Activated B cell treated with CpG ODN at 0.5 μM for 24 hours (primary cell): Measurements from ENCODE around the gene CHST13. TPM values are rescaled to one million over a fixed set of nuclear protein-coding genes. Genes with fewer than 3 reads are reported as not detected.

Experiments
- ATAC-seq: fragments of 200-7000 bp; cut with Tn5 transposase; one replicate; pipeline ENCODE4 v1.10.0; 2021; ENCODE audit warnings: low read depth, mild to moderate bottlenecking, moderate library complexity
- CTCF ChIA-PET: fragments of 350-600 bp; sonication (Branson Sonifier 250); formaldehyde crosslinking; loops from one replicate; lab custom pipeline; 2021; ENCODE audit warnings: antibody characterized with exemption; lab: Charles Lee
- POLR2A ChIA-PET: fragments of 350-600 bp; sonication (Branson Sonifier 250); formaldehyde crosslinking; loops from one replicate; lab custom pipeline; 2021; ENCODE audit warnings: antibody characterized with exemption; lab: Charles Lee
- DNase-seq: peaks from one replicate; pipeline ENCODE4 v3.0.0; 2022
- H3K27ac Mint-ChIP-seq: one replicate; pipeline ENCODE4 v1.8.0; 2020; ENCODE audit warnings: mixed read lengths
- H3K27me3 Mint-ChIP-seq: one replicate; pipeline ENCODE4 v1.8.0; 2021; ENCODE audit warnings: mixed read lengths
- H3K36me3 Mint-ChIP-seq: one replicate; pipeline ENCODE4 v1.8.0; 2021; ENCODE audit warnings: low read depth, mixed read lengths
- H3K4me1 Mint-ChIP-seq: one replicate; pipeline ENCODE4 v1.8.0; 2021; ENCODE audit warnings: mixed read lengths
- H3K4me3 Mint-ChIP-seq: one replicate; pipeline ENCODE4 v1.8.0; 2020; ENCODE audit warnings: mild to moderate bottlenecking, mixed read lengths
- H3K9me3 Mint-ChIP-seq: one replicate; pipeline ENCODE4 v1.8.0; 2020; ENCODE audit warnings: mixed read lengths
- intact Hi-C: fragments of 100-400 bp; cut with micrococcal nuclease; formaldehyde crosslinking; loops from one replicate; pipeline ENCODE4 v1.15.1; 2024
- total RNA-seq: library from RNA; stranded (reverse); gene quantifications from 2 replicates; pipeline ENCODE4 v1.2.3, GENCODE V29; 2022
- TF ChIP-seq, protein P1 (sequence below): fragments of 200-600 bp; IDR thresholded peaks from one replicate; pipeline ENCODE4 v1.8.0; 2022; ENCODE audit warnings: antibody characterized with exemption, mild to moderate bottlenecking

The CHST13 gene
- total RNA-seq, 1 donor from 2014 or later = not detected

DNA sequence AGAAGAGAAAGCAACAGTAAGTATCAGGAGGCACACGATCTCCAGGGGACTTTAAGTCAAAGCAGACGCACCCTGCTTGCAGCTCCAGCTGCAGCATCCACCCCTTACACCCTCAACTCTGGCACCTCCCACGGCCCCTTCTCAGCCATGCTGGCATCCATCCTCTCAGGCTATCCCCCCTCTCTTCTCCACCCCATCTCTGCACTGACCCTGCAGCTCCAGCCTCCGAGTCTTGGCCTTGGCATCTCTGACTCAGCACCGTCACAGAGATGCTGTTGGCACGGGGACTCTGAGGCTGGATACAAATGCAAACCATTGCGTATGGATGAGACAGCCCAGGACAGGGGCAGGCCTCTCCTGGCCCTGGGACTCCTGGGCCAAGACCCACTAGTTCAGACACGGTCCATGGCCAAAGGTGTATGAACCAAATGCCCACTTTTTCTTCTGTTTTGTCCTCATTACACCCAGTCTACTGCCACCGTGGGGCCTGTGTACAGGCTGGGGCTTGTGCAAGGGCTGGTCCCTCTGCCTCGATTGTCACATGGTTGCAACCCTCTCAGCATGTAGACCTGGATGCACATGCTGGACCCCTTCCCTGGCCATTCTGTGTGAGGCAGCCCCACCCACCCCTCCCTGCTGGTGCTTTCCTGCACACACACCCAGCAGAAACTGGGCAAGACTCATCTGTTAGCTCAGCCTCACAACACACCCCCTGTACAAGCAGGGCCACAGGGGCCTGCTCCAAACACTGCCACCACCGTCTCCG is 29.6 kb upstream of the CHST13 start:
- DNase-seq (no peak), ATAC-seq (no peak)
- TF ChIP-seq, protein P1, sequence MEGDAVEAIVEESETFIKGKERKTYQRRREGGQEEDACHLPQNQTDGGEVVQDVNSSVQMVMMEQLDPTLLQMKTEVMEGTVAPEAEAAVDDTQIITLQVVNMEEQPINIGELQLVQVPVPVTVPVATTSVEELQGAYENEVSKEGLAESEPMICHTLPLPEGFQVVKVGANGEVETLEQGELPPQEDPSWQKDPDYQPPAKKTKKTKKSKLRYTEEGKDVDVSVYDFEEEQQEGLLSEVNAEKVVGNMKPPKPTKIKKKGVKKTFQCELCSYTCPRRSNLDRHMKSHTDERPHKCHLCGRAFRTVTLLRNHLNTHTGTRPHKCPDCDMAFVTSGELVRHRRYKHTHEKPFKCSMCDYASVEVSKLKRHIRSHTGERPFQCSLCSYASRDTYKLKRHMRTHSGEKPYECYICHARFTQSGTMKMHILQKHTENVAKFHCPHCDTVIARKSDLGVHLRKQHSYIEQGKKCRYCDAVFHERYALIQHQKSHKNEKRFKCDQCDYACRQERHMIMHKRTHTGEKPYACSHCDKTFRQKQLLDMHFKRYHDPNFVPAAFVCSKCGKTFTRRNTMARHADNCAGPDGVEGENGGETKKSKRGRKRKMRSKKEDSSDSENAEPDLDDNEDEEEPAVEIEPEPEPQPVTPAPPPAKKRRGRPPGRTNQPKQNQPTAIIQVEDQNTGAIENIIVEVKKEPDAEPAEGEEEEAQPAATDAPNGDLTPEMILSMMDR = no peak
- no peak overlapping the region for H3K4me3 Mint-ChIP-seq
- H3K36me3 Mint-ChIP-seq = no peaks in the 10 kb centered on the region
- no peaks in the 10 kb centered on the region for H3K27me3 Mint-ChIP-seq
- CTCF ChIA-PET = no interaction called here
- intact Hi-C loops = no loop called here
- H3K9me3 Mint-ChIP-seq = no peaks in the 10 kb centered on the region
- no peak overlapping the region for H3K27ac Mint-ChIP-seq
- POLR2A ChIA-PET = no interaction called here
- H3K4me1 Mint-ChIP-seq = peaks cover 2% of the 10 kb centered on the region

DNA sequence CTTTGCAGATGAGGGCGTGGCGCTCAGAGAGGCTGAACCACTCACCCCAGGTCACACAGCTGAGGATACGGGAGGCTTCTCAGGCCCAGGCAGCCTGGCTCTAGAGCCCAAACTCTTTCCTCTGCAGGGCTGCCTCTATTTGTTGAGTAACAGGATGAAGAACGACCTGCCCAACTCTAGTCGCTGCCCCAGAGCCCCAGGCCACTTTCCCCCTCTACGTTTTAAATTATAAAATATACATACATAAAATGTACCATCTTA is 29.1 kb upstream of the CHST13 start:
- Mint-ChIP-seq H3K27me3 (no peaks in the 10 kb centered on the region), H3K4me3 (no peak overlapping the region), H3K36me3 (no peaks in the 10 kb centered on the region), H3K27ac (no peak overlapping the region), H3K4me1 (peaks cover 2% of the 10 kb centered on the region), H3K9me3 (no peaks in the 10 kb centered on the region)
- TF ChIP-seq, protein P1 = no peak
- POLR2A ChIA-PET = no interaction called here
- DNase-seq = no peak
- CTCF ChIA-PET = no interaction called here
- ATAC-seq = no peak
- intact Hi-C loops = no loop called here

DNA sequence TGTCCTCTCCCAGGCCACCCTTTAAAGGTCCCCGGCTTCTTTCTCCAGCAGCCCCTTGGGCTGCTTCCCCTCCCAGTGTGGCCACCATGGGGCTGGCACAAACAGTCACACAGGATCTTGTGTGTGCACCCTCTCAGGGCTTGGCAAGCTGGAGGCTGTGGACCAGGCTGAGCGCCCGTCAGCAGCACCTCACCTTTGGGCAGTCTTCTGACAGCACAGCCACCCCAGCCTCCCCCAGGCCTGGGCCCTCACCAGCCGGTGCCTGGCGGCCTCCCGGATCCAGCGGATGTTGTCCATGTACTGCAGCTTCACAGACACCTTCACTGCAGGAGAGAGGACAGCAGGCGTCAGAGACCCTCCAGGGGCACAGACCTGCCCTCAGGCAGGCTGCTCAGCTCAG is 28.2 kb upstream of the CHST13 start:
- ChIA-PET CTCF (no interaction called here), POLR2A (no interaction called here)
- no peaks in the 10 kb centered on the region for H3K9me3 Mint-ChIP-seq
- H3K27me3 Mint-ChIP-seq = no peaks in the 10 kb centered on the region
- ATAC-seq (no peak), DNase-seq (no peak)
- peaks cover 2% of the 10 kb centered on the region for H3K4me1 Mint-ChIP-seq
- no peak overlapping the region for H3K4me3 Mint-ChIP-seq
- H3K36me3 Mint-ChIP-seq = no peaks in the 10 kb centered on the region
- H3K27ac Mint-ChIP-seq = no peak overlapping the region
- intact Hi-C loops = no loop called here
- TF ChIP-seq, protein P1 = no peak

DNA sequence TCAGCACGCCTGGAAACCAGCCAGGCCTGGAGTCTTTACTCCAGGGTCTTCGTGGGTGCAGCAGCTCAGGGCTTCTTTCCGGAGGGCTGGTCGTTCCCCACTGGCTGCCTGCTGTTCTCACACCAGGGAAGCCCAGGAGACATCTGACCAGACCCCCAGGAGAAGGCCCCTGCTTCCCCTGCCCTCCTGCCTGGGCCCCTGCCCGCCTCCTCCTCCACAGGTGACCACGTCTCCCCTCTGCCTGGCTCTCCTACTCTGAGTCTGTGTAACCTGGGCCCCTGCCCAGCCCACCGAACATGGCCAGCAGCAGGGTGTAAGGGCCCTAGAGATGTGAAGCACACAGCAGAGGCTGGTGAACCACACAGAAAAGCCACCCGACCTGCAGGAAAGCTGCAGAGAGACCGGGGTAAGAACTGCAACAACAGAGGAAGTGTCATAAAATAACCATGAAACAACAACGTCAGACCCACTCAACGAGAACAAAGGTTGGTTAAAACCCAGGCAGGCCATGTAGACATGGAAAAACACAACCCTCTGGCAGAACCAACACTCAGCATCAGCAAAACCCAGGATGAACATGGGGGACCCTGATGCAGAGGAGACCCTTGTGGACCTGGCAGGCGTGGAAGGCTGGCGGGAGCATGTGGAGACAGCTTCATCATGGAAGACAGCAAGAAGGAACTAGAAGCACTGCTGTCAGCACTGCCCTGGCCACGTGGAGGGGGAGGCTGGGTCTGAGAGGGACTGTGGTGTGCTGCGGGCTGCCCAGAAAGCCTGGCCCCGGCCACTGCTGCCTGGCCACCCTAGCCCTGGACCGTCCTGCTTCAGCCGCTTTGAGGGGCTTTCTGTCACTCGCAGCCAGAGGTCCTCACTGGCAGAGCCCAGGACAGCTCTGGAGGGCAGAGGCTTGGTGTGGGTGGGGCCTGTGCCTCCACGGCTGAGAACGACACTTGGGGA is 26.8 kb upstream of the CHST13 start:
- CTCF ChIA-PET = no interaction called here
- Mint-ChIP-seq H3K4me3 (no peak overlapping the region), H3K4me1 (peaks cover 2% of the 10 kb centered on the region), H3K9me3 (no peaks in the 10 kb centered on the region), H3K27me3 (no peaks in the 10 kb centered on the region), H3K36me3 (no peaks in the 10 kb centered on the region), H3K27ac (no peak overlapping the region)
- intact Hi-C loops = no loop called here
- POLR2A ChIA-PET = no interaction called here
- ATAC-seq = no peak
- DNase-seq = no peak
- TF ChIP-seq, protein P1 = no peak

DNA sequence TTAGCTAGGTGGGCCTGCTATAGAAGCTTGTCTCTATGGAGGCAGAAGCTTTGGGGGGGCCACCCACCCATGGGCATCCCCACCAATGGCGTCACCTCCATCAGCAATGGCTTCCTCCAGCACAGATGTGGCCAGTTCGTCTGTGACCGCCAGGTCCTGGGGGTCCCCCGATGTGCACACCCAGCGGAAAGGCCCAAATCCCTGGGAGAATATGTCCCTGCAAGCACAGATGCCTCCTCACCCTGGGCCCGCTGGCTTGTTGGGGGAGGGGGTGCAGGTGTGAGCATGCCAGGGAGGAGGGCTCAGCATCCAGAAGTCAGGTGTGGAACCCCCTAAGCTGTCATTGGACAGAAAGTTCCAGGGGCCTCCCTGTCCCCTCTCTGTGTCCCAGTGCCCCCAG is 26.0 kb upstream of the CHST13 start:
- POLR2A ChIA-PET = no interaction called here
- no peak for ATAC-seq

More for the DNA sequence above, 26.0 kb upstream of the CHST13 start:
- no peaks in the 10 kb centered on the region for H3K27me3 Mint-ChIP-seq
- CTCF ChIA-PET = no interaction called here
- intact Hi-C loops = no loop called here
- H3K27ac Mint-ChIP-seq = no peak overlapping the region
- DNase-seq = no peak
- no peaks in the 10 kb centered on the region for H3K9me3 Mint-ChIP-seq
- no peak overlapping the region for H3K4me3 Mint-ChIP-seq
- H3K4me1 Mint-ChIP-seq = peaks cover 2% of the 10 kb centered on the region
- H3K36me3 Mint-ChIP-seq = no peaks in the 10 kb centered on the region
- TF ChIP-seq, protein P1 = no peak
